ENCODE data around the gene ZSWIM7.

GRCh38 chr17:15951368-15952047, 48.0 kb downstream of the ZSWIM7 start:
- no peak for TF ChIP-seq FOXP2 (optimal IDR thresholded peaks at IDR 0.05; ENCODE audit: control extremely low read depth, extremely low read length, insufficient read depth)
- TF ChIP-seq POLR2AphosphoS5 (IDR thresholded peaks at IDR 0.05; ENCODE audit: borderline replicate concordance, low read depth, low read length): no peak
- TF ChIP-seq EZH2 (IDR thresholded peaks at IDR 0.05): no peak
